NCI-H524 (cell line): ENCODE measurements around the gene UBXN6.

Source experiments
- DNase-seq, 2 experiments: peaks; one replicate each; lab custom pipeline; 2025; lab: John Stamatoyannopoulos, UW

Gene UBXN6

DNA sequence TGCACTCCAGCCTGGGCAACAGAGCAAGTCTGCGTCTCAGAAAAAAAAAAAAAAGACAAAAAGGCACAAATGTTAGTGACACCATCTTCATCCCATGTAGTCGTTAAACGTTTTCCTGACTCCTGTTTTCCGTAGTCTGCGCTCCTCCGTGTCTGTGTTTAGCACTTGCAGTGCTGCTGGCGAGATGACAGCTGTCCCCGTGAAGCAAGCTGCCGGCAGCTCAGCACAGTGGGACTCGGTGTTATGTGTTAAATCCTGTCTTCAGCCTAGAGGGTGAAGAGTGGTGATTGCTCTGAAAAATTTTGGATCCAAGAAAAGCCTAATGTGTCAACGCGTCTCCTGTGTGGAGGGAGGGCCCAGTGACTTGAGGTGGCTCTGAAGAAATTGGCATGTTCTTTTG, 18.4 kb downstream of the UBXN6 start:
- DNase-seq, result no peak

DNA sequence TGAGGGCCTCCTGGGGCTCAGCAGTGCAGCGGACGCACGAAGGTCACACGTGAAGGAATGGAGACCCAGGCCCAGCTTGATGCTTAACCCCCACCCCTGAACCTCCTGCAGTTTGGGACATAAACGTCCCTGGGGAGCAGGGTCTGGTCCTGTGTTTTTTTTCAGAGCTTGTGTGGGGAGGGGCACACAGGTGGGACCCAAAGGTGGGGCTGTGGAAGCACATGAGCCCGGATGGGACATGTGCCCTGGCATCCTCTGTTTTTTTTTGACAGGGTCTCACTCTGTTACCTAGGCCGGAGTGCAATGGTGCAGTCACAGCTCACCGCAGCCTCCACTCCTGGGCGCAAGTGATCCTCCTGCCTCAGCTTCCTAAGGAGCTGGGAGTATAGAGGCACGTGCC, 20.5 kb downstream of the UBXN6 start:
- DNase-seq, result no peak

DNA sequence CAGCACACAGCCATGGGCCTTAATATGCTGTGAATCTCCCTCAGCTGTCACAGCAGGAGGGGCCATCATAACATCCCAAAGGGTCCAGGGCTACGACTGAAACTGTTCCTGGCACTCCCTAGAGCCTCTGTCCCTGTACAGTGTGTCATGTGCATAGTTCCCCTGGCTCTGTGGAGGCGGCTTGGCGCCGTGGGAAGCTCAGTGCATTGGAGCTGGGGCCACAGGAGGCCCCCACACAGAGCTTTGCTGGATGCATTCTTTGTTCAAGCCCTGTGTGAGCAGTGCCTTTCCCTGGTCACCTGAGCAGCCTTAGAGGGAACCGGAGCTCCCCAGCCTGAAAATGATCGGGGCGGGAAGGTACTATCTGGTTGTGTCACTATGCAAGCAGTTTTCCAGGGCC, 21.4 kb downstream of the UBXN6 start:
- DNase-seq, result no peak

DNA sequence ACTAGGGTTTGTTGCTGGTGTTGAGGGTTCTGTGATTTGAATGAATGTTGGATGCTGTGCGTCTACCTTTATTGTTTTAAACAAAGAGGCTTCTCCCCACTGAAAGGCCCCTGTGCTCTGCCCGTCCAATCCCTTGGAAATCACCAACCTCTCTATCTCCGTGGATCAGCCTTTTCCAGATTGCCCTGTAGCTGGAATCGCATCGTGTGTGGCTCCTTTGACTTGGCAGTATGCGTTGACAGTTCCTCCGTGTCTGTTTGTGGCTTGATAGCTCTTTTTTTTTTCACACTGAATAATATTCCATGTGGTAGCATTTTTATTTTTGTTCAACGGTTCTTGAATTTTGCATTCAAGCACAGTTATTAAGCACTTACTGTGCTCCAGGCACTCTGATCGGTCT, 23.2 kb downstream of the UBXN6 start:
- no peak for DNase-seq

DNA sequence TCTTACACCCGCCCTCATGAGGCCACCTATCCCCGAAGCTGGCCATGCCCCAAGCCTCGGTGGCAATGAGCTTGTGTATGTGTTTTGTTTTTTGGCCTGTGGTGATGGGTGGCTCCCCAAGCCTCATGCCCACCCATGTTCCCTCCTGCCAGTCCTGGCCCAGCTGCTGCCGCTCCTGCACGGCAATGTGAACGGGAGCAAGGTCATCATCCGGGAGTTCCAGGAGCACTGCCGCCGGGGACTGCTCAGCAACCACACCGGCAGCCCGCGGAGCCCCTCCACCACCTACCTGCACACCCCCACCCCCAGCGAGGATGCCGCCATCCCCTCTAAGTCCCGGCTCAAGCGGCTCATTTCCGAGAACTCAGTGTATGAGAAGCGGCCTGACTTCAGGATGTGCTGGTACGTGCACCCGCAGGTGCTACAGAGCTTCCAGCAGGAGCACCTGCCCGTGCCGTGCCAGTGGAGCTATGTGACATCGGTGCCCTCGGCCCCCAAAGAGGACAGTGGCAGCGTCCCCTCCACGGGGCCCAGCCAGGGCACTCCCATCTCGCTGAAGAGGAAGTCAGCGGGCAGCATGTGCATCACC, 24.6 kb downstream of the UBXN6 start:
- DNase-seq, result no peak

DNA sequence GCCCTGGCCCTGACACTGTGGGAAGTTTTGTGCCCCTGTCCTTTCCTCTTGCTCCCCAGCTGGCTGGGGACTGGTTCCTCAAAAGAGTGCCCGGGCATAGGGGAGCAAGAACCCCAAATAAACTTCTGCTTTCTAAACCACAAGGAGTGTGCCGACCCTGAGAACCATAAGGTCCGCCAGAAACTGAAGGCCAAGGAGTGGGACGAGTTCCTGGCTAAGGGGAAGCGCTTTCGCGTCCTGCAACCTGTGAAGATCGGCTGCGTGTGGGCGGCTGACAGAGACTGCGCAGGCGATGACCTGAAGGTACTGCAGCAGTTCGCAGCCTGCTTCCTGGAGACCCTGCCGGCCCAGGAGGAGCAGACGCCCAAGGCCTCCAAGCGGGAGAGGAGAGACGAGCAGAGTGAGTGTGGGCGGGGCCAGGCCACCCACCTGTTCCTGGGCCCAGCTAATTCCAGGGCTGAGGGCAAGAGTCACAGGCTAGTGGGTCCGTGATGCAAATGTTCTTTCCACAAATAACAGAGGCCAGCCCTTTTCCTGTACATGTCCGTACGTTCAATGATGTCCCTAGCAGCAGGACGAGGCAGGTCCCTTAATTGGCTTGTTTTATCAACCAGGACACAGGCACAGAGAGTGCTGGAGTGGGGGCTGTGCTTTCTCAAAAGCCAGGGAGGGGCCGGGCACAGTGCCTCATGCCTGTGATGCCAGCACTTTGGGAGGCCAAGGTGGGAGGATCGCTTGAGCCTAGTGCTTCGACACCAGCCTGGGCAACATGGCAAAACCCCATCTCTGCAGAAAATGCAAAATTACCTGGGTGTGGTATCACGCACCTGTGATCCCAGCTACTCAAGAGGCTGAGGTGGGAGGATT, 25.6 kb downstream of the UBXN6 start:
- no peak for DNase-seq

DNA sequence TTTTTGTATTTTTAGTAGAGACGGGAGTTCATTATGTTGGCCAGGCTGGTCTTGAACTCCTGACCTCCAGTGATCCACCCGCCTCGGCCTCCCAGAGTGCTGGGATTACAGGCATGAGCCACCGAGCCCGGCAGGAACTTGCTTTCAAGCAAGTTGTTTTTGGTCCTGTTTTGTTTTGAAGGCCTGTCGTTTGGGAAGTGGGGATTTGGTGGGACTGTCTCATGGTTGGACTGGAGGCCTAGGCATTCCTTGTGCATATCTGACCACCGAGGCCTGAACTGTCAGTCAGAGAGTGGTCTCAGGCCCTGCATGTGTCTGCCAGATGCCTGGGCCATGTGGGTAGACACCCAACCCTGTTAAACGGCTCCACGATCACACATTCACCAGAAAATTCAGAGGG, 26.3 kb downstream of the UBXN6 start:
- DNase-seq, result no peak

DNA sequence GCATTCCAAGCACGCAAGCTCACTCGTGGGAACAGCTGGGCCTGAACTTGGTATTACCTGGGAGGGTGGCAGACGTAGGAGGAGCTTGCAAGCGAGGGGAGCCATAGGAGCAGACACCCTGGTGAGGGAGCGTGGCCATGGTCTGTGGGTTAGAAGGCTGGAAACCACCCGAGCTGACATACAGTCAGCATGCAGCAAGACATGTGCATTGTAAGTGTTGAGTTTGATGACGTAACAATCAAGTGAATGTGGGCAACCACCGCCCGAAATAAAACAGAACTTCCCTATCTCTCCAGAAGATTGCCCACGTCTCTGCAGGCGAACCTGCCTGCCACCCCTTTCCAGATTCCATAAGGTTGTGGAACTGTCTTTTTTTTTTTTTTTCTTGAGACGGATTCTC, 26.8 kb downstream of the UBXN6 start:
- no peak for DNase-seq

DNA sequence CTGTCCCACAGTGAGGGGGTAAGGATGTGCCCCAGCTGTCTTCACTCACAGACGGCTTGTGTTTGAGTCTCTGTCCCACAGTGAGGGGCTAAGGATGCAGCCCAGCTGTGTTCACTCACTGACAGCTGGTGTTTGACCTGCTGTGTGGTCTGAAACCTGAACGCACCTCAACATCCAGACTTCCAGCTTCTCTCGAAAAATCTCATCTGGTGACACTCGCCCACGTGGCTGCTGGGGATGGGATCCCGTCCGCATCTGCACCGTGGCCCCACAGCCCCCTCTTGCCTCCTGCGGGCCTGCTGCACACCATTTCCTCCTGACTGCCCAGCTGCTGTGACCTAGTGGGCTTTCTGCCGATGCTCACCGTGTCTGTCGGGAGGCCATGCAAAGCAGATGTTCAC, 27.8 kb downstream of the UBXN6 start:
- DNase-seq, result no peak

DNA sequence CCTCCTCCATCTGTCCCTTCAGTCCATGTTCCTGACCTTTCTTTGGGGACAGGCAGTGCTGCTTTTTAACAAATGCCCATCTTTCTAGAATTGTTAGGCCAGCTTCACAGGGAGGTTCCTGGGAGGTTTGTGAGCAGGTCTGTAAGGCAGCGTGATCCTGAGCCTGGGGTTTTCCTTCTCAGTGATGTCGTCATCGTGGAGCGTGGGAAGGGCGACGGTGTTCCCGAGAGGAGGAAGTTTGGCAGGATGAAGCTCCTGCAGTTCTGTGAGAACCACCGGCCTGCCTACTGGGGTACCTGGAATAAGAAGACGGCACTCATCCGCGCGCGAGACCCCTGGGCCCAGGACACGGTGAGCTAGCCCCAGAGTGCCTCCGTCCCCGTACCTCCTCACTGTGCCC, 28.3 kb downstream of the UBXN6 start:
- no peak for DNase-seq

DNA sequence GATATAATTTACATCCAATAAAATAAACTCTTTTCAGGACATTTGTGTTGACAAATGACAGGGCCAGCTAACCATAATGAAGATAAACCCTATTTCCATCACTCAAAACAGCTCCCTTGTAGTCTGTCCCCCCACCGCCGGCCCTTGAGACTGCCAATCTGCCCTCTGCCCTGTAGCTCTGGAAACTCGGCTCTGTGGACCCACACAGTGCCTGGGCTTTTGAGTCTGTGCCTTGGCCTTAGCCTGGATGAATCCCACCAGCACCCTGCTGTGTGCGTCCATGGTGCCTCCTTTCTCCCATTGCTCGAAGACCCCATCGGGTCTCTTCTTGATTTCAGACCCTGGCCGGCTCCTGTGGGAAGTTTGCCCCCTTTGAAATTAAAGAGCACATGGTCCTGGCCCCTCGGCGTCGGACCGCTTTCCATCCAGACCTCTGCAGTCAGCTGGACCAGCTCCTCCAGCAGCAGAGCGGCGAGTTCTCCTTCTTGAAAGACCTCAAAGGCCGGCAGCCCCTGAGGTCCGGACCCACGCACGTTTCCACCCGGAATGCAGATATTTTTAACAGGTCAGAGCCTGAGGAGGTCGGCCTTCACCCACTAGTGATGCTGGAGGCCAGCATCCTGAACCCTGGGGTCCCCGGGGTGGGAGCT, 29.1 kb downstream of the UBXN6 start:
- no peak for DNase-seq

DNA sequence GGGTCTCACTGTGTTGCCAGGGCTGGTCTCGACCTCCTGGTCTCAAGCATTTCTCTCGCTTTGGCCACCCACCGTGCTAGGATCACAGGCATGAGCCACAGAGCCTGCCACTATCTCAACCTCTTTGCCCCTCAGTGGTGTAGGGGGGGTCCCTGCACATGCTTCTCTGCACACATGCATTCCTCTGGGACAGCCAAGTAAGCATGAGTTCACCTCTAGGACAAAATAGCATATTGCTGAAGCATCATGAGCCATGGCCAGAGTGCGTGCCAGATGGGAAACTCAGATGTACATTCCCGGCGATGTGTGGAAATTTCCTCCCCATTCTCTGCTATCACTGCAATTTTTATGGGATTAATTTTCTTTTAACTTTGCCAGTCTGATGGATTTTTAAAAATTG, 32.1 kb downstream of the UBXN6 start:
- DNase-seq, result no peak

DNA sequence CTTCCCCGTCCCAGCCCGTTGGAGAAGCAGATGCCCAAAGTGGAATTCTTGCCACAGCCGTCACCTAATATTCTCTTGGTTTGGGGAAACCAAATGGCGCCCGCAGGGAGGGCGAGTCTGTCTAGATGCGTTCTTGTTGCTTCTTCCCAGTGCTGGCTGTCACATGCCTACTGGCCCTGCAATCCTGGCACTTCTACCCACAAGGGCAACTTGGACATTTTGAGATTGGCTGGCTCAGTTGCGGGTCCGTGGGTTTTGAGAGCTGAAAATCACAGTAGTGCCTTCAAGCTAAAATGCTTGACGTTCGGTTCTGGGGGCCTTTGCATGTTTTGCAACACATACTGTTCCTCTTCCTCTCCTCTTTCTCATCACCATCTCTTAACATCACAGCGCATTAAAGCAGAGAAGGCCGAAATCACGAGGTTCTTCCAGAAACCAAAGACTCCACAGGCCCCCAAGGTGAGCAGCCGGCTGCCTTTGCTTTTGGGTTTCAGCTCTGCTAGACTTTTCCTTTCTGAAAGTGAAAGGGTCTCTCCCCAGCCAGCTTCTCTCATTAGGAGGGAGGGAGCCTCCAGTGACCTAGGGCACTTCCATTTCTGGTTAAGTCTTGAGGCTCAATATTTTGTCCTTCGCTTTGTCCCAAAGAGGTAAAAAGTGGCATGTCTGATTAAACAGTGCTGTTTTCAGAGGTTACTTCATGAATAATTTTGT, 34.0 kb downstream of the UBXN6 start:
- DNase-seq, result no peak

DNA sequence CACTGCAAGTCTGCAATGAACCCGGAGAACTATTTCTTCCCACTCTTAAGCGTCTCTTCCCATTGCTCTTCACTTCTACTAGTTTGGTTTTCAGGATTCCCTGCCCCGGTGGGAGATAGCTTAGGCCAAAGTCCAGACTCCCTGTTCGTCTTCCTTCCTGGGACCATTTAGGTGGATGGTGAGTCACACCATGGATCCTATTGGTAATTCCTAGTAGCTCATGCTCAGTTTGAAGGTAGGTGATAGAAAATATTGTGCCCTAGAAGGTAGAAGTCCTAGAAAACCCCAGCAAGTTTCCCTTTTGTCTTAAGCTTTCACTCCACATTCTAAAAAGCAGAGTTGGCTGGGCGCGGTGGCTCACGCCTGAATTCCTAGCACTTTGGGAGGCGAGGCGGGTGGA, 41.3 kb downstream of the UBXN6 start:
- no peak for DNase-seq

DNA sequence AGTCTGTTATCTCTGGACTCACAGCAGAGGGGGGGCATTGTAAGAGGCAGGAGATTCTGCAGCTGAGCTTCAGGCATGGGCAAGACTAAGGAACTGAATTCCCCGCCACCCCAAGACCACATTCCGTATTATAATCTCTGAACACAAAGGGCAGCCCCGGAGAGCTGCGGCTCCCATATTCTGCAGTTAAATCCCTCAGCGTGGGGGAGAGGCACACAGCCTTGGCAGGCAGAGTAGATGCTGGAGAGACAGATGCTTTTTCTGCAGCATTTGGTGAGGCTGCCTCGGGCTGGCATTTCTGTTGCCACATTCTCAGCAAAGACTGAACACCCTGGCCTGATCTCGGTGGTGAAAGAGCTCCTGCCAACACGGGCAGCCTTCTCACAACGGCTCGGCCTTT, 42.2 kb downstream of the UBXN6 start:
- DNase-seq, result no peak

DNA sequence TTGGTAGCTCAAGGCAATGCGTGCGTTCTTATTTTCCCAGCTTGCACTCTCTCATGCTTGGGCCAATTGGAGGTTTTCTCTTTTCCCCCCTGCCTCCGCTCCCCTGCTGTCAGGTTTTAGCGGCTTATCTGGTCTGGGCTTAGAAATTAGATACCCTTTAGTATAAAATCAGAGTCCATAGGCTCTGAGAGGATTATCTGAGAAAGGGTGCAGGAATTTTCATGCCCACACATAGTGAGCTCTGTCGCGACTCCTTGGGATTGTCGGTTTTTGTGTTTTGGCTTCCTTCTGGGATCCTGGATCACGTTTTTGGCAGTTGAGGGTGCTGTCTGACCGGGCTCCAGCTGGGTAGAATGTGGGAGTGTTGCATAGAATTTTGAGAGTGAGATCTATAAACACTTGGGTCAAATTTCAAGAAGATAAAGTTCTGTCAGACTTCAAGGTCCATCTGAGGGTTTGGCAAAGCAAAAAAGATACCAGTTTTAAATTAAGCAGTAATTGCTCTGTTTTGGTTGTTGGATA, 42.7 kb downstream of the UBXN6 start:
- DNase-seq, result peak; percentile 76 to 85

DNA sequence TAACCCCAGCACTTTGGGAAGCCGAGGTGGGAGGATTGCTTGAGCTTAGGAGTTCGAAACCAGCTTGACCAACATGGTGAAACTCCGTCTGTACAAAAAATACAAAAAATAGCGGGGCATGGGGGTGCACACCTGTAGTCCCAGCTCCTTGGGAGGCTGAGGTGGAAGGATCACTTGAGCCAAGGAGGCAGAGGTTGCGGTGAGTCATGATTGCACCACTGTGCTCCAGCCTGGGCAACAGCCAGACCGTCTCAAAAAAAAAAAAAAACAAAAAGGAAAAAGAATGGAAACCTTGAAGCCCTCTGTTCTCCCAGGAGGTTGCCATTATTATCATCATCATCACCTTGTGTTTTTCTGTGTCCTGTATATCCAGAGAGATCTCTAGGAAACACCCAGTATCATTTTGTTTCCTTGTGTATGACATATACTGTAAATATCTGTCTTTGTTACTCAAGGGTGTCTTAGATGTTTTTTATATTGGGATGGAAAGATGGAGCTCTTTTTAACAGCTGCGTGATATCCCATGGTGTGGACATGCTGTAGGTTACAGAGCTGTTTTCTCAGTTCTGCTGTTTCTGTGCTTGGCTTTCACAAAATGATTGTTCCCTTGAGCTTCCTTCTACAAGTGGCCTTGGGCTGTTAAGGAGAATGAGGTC, 43.3 kb downstream of the UBXN6 start:
- no peak for DNase-seq

DNA sequence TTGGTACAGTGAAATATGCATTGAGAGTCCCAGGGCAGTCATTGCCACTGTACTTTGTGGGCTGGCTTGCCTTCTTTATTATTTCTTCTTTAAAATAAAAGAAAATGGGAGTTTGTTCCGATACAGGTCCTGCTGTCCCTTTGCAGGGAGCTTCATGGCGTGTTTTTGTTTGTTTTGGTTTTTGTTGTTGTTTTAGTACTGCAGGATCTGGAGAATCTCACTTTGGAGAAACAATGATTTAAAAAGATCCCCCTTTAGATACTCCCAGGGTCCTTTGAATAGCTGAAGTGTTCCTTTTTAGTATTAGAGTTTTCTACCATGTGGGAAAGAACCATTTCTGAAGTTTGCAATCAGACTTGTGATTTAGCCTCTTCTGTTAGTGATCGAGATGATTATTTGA, 44.0 kb downstream of the UBXN6 start:
- no peak for DNase-seq

DNA sequence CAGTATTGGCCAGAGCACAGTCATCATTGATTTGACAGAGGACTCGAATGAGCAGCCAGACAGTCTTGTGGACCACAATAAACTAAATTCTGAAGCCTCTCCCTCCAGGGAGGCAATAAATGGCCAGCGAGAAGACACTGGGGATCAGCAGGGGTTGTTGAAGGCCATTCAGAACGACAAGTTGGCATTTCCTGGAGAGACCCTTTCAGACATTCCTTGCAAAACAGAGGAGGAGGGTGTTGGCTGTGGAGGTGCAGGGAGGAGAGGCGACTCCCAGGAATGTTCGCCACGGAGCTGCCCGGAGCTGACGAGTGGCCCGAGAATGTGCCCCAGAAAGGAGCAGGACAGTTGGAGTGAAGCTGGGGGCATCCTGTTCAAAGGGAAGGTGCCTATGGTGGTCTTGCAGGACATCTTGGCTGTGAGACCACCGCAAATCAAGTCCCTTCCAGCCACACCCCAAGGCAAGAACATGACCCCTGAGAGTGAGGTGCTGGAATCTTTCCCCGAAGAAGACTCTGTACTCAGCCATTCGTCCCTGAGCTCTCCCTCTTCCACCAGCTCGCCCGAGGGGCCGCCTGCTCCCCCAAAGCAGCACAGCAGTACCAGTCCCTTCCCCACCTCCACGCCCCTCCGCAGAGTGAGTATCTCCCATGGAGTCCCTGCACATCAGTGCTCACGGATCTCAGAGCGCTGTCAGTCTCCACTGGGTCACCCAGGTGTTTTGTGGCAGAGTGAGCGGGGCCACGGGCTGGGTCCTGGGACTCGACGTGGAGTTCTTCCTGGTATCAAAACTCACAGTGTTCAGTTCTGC, 48.3 kb downstream of the UBXN6 start:
- no peak for DNase-seq

DNA sequence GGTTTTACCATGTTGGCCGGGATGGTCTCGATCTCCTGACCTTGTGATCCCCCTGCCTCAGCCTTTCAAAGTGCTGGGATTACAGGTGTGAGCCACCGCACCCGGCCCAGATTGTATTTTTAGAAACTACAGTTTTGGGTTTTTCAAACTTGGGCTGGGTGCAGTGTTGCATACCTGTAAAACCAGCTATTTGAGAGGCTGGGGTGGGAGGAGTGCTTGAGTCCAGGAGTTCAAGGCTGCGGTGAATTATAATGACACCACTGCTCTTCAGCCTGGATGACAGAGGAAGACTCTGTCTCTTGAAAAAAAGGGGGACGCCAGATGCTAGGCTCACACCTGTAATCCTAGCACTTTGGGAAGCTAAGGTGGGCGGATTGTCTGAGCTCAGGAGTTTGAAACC, 51.0 kb downstream of the UBXN6 start:
- DNase-seq, result no peak

DNA sequence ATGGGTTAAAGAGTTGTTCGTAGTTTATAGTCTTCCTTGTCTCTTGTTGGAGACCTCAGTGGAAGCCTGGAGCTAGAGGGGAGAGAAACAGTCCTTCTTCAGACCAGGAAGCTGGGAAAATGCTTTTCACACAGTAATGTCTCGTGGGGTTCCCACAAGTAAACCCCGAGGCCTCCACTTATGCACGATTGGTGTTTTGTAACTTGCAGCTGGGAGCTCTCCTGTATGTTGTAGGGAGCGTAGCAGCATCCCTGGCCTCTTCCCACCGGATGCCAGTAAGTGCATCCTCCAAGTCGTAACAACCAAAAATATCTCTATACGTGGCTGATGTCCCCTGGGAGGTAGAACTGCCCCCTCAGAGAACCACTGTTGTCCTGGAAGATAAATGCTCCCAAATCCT, 51.6 kb downstream of the UBXN6 start:
- DNase-seq, result no peak
